Tibial artery (tissue), 4 donors: Measurements from ENCODE around the gene SAMD14.

Source experiments
- DNase-seq, 2 donors: peaks; one replicate each; pipeline ENCODE4 v3.0.0-alpha.2; 2019
- H3K27ac ChIP-seq, 2 donors: fragments of 200-600 bp; sonication (generic) in 1 of 2; 1 replicate in 1 of 2; 2 replicates in 1 of 2; pipeline ENCODE4 v1.5.1; 2018 to 2019; ENCODE audit warnings: mild to moderate bottlenecking in 1 of 2
- H3K27me3 ChIP-seq, 2 donors: fragments of 200-600 bp; sonication (generic) in 1 of 2; one replicate each; pipeline versions ENCODE4 v1.5.1 to v1.6.0; 2016 to 2019
- H3K36me3 ChIP-seq, 3 donors: fragments of 200-600 bp; sonication (generic) in 2 of 3; one replicate each; pipeline ENCODE4 v1.5.1; 2016 to 2019; ENCODE audit warnings: mild to moderate bottlenecking in 2 of 3
- H3K4me1 ChIP-seq, 4 donors: fragments of 200-600 bp; sonication (generic) in 2 of 4; 1 replicate in 3 of 4; 2 replicates in 1 of 4; pipeline ENCODE4 v1.5.1; 2016 to 2019
- H3K4me3 ChIP-seq, 2 donors: fragments of 200-600 bp; sonication (generic) in 1 of 2; 1 replicate in 1 of 2; 2 replicates in 1 of 2; pipeline ENCODE4 v1.5.1; 2018 to 2019; ENCODE audit warnings: mild to moderate bottlenecking in 2 of 2
- H3K9me3 ChIP-seq, 3 donors: fragments of 200-600 bp; sonication (generic) in 1 of 3; one replicate each; pipeline ENCODE4 v1.5.1; 2016 to 2019
- intact Hi-C: fragments of 100-400 bp; cut with DNase I; formaldehyde crosslinking; loops from one replicate; pipeline ENCODE4 v1.15.0; 2023; ENCODE audit warnings: low total_unique reads
- TF ChIP-seq, protein P1 (sequence below), 2 experiments: fragments of 200-600 bp in 1 of 2; fragments of 450-650 bp in 1 of 2; IDR thresholded peaks; one replicate each; pipeline ENCODE4 v1.5.1; 2017 to 2019; ENCODE audit warnings: antibody characterized with exemption in 2 of 2, mild to moderate bottlenecking in 1 of 2, moderate library complexity in 1 of 2

Gene SAMD14

DNA sequence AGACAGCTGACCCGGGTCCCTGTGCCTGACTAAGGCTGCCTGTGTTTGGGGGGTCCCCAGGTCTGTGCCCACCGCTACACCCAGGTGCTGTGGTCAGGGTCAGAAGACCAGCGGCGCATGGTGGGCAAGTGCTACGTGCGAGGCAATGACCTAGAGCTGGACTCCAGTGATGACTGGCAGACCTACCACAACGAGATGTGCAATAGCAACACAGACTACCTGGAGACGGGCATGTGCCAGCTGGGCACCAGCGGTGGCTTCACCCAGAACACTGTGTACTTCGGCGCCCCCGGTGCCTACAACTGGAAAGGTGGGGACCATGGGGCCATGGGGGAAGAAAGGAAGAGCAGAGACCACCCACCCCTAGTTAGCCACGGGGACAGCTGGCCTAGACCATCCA is 62.0 kb downstream of the SAMD14 start:
- H3K9me3 ChIP-seq: no peaks in the 10 kb centered on the region
- peaks cover 0 to 54% (median 39%) of the 10 kb centered on the region in 4 donors for H3K4me1 ChIP-seq
- TF ChIP-seq, protein P1, sequence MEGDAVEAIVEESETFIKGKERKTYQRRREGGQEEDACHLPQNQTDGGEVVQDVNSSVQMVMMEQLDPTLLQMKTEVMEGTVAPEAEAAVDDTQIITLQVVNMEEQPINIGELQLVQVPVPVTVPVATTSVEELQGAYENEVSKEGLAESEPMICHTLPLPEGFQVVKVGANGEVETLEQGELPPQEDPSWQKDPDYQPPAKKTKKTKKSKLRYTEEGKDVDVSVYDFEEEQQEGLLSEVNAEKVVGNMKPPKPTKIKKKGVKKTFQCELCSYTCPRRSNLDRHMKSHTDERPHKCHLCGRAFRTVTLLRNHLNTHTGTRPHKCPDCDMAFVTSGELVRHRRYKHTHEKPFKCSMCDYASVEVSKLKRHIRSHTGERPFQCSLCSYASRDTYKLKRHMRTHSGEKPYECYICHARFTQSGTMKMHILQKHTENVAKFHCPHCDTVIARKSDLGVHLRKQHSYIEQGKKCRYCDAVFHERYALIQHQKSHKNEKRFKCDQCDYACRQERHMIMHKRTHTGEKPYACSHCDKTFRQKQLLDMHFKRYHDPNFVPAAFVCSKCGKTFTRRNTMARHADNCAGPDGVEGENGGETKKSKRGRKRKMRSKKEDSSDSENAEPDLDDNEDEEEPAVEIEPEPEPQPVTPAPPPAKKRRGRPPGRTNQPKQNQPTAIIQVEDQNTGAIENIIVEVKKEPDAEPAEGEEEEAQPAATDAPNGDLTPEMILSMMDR (IDR thresholded peaks at IDR 0.05): no peak
- no peak for DNase-seq
- H3K4me3 ChIP-seq: no peak overlapping the region
- H3K27me3 ChIP-seq: no peaks in the 10 kb centered on the region
- intact Hi-C loops: no loop called here
- peak overlapping the region; percentile 97 to 99 for H3K27ac ChIP-seq
- H3K36me3 ChIP-seq: peaks cover 58 to 59% (median 58%) of the 10 kb centered on the region in 3 donors

DNA sequence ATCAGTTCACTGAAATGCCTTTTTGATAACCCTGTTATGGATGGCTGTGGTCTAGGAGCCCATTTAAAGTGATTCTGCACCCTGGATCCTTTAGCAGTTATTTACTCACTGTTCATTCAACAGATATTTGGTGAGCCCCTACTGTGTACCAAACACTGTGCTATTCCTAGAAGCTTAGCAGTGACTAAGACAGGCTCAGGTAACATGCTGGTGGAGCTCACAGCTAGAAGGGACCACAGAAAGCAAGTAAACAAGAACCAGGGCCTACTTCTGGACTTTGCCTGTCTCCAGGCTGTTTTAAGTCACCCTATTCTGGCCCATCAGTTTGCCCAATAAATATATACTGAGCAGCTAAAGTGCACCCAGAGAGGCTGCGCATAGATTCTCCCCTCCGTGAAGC is 63.0 kb downstream of the SAMD14 start:
- intact Hi-C loops: no loop called here
- peaks cover 0 to 64% (median 49%) of the 10 kb centered on the region in 4 donors for H3K4me1 ChIP-seq
- no peak for DNase-seq
- H3K36me3 ChIP-seq: peaks cover 48 to 49% (median 48%) of the 10 kb centered on the region in 3 donors
- TF ChIP-seq, protein P1 (IDR thresholded peaks at IDR 0.05): no peak
- no peaks in the 10 kb centered on the region for H3K9me3 ChIP-seq
- H3K27me3 ChIP-seq: no peaks in the 10 kb centered on the region
- no peak overlapping the region for H3K4me3 ChIP-seq
- peak overlapping the region; percentile 97 to 99 for H3K27ac ChIP-seq

DNA sequence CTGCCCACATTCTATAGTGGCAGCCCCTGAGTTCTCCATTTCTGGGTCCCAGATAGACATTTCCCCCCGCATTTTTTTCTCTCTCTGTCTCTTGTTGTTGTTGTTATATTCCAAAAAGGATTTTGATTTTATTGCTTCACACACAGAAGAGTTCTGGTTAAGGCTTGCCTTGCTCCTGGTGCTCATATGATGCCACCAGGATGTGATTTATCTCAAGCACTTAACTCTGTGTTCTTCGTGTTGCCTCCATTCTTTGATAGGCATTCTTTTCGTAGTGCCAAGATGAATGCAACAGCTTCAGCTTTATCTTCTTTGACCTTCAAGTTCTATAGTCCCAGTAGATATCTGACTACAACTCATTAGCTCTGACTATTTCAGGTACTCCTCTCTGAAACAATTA is 64.9 kb downstream of the SAMD14 start:
- Histone ChIP-seq H3K27ac (peak overlapping the region; percentile 97 to 99), H3K9me3 (no peaks in the 10 kb centered on the region), H3K27me3 (no peaks in the 10 kb centered on the region), H3K36me3 (peaks cover 29 to 31% (median 30%) of the 10 kb centered on the region in 3 donors), H3K4me3 (no peak overlapping the region), H3K4me1 (peaks cover 0 to 82% (median 68%) of the 10 kb centered on the region in 4 donors)
- TF ChIP-seq, protein P1 (IDR thresholded peaks at IDR 0.05): no peak
- intact Hi-C loops: no loop called here
- no peak for DNase-seq

DNA sequence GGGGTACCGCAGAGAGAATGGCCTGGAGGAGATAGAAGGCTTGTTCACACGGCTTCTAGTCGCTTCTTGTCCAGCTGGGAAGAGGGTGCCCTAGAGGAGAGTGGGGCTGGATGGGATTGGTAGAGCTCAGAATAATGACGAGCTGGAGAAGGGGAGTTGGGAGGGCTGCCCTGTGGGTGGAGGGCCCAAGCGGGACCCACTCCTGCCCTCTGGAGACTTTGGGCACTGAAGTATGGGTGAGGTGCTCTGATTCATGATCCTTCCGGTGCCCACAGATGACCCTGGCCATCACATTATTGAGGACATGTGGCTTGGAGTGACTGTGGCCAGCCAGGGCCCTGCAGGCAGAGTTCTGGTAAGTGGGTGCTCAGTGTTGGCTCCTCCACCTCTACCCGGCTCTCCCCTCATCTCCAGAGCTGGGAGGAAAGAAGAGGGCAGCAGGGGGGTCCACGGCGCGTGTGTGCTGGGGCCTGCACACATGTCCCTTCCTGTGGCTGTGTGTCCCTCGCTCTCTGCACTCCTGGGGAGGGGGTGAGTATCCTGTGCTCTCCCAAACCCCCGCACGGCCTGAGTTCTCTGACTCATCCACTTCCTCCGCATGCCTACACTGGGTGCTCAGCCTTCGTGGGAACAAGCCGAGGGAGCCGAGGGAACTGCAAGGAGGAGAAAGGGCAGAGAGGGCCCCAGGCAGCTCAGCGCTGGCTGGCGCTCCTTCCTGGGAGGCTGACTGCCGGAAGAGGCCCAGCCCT is 65.5 kb downstream of the SAMD14 start:
- TF ChIP-seq, protein P1 (IDR thresholded peaks at IDR 0.05): no peak
- H3K36me3 ChIP-seq: peaks cover 23 to 25% (median 24%) of the 10 kb centered on the region in 3 donors
- H3K4me3 ChIP-seq: no peak overlapping the region
- H3K27ac ChIP-seq: peak overlapping the region; percentile 97 to 99
- H3K9me3 ChIP-seq: no peaks in the 10 kb centered on the region
- no peaks in the 10 kb centered on the region for H3K27me3 ChIP-seq
- intact Hi-C loops: loop anchor here (5.0 kb wide), 1 partner anchor 37 kb away; no protein-coding TSS in a partner anchor
- peak; percentile 69 to 92 for DNase-seq
- H3K4me1 ChIP-seq: peaks cover 0 to 87% (median 73%) of the 10 kb centered on the region in 4 donors

DNA sequence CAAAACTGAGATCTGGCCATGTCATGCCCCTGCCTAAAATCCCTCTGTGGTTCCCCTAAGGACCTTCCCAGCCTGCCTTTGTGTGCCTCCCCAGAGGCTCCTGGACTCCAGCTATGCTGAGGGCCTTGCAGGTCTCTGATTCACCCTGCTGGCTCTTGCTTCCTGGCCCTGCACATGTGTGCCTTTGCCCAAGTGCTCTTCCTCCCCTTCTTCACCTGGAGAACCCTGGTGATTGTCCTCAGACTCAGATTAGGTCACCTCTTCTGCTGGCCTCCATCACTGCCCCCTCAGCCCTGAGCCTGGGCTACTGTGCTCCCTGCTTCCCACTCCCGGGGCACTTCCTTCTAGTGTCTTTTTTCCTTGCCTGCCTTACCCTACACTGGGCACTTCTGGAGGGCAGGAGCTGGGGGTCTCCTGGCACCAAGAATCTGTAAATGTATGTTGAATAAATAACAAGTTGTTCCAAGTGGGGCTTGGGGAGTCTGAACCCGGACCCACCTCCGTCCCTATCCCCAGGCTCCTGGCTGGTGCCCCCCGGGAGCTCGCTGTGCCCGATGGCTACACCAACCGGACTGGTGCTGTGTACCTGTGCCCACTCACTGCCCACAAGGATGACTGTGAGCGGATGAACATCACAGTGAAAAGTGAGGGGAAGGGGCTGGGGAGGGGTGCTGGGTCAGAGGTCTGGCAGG is 66.3 kb downstream of the SAMD14 start:
- DNase-seq: no peak
- Histone ChIP-seq H3K4me3 (no peak overlapping the region), H3K27ac (peak overlapping the region; percentile 97 to 99), H3K36me3 (peaks cover 16 to 18% (median 17%) of the 10 kb centered on the region in 3 donors), H3K27me3 (no peaks in the 10 kb centered on the region), H3K4me1 (peaks cover 0 to 94% (median 80%) of the 10 kb centered on the region in 4 donors), H3K9me3 (no peaks in the 10 kb centered on the region)
- intact Hi-C loops: loop anchor here (5.0 kb wide), 1 partner anchor 36 kb away; no protein-coding TSS in a partner anchor
- TF ChIP-seq, protein P1 (IDR thresholded peaks at IDR 0.05): no peak
